Naive B cell (primary cell): ENCODE data around the gene FANCC. TPM values are rescaled to one million over a fixed set of nuclear protein-coding genes. Genes with fewer than 3 reads are reported as not detected.
A peak's percentile ranks its signal among the peaks of the same experiment; 100 is the strongest.
"Not testable (repeated sequence)": the region's sequence is repeated elsewhere in the genome, so short reads cannot be mapped to it uniquely, and the experiment has no call there.

Source experiments
- ATAC-seq, 2 donors: fragments of 150-1000 bp; cut with Tn5 transposase; 2 replicates each; pipeline ENCODE4 v1.10.0; 2021; ENCODE audit warnings: low read depth in 2 of 2, mild to moderate bottlenecking in 2 of 2, moderate library complexity in 2 of 2
- DNase-seq: peaks from one replicate; pipeline ENCODE4 v3.0.0; 2022
- H3K27ac Mint-ChIP-seq, 6 donors: one replicate each; pipeline ENCODE4 v1.8.0; 2020 to 2022; ENCODE audit warnings: mild to moderate bottlenecking in 6 of 6, mixed read lengths in 6 of 6, moderate library complexity in 5 of 6, inconsistent platforms in 2 of 6
- H3K27me3 Mint-ChIP-seq, 3 donors: one replicate each; pipeline ENCODE4 v1.8.0; 2021 to 2022; ENCODE audit warnings: mixed read lengths in 3 of 3, mild to moderate bottlenecking in 1 of 3
- H3K36me3 Mint-ChIP-seq, 2 donors: one replicate each; pipeline ENCODE4 v1.8.0; 2020 to 2022; ENCODE audit warnings: mixed read lengths in 2 of 2, inconsistent platforms in 1 of 2, mild to moderate bottlenecking in 1 of 2
- H3K4me1 Mint-ChIP-seq, 3 donors: one replicate each; pipeline ENCODE4 v1.8.0; 2020 to 2022; ENCODE audit warnings: mixed read lengths in 3 of 3, inconsistent platforms in 1 of 3, mild to moderate bottlenecking in 1 of 3, moderate library complexity in 1 of 3
- H3K4me3 Mint-ChIP-seq, 8 donors: one replicate each; pipeline ENCODE4 v1.8.0; 2020 to 2022; ENCODE audit warnings: mild to moderate bottlenecking in 8 of 8, mixed read lengths in 8 of 8, moderate library complexity in 8 of 8, inconsistent platforms in 2 of 8
- H3K9me3 Mint-ChIP-seq, 7 donors: one replicate each; pipeline ENCODE4 v1.8.0; 2020 to 2022; ENCODE audit warnings: mixed read lengths in 7 of 7, mild to moderate bottlenecking in 5 of 7, inconsistent platforms in 2 of 7, moderate library complexity in 1 of 7
- polyA plus RNA-seq, 6 donors: library from polyadenylated mRNA; unstranded; fragments of 300-500 nt; fragmentation: Illumina TruSeq; gene quantifications; one replicate each; pipeline ENCODE4 v1.2.3, GENCODE V29; 2021; ENCODE audit warnings: low read depth in 6 of 6

FANCC gene
- polyA plus RNA-seq, 6 donors from 2014 or later: 1.3 to 11.8 (median 3.4) TPM

DNA sequence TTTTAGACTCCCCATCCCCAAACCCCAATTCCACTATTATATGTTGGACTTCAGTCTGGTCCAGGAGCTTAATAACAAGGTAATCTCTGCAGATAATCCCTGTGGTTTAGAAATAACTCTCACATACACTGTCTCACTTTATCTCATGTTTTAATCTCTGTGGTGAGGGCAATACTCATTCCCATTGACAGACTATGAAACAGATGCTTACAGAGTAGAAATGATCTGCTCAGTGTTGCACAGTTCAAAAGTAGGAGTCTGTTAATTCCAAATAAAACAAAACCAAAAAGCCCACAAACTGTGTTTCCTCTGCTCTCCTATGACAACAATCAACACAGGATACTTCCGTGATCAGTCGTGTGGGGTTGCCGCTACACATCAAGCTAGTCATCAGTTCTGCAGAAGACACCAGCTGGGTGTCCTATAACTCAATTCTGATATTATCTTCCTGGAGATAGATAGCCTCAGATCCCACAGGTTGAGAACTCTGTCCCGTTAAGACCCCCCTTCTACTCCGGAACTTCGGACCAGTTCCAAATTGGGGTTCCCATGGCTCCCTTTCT, 26.3 kb upstream of the FANCC start:
- ATAC-seq (no peak), DNase-seq (no peak)
- Mint-ChIP-seq H3K27me3 (peaks cover 21 to 52% (median 31%) of the 10 kb centered on the region in 3 donors), H3K36me3 (no peaks in the 10 kb centered on the region), H3K4me3 (no peak overlapping the region), H3K27ac (peak overlapping the region in 1 of 6 donors; percentile 1), H3K4me1 (peaks cover 0 to 2% (median 0%) of the 10 kb centered on the region in 3 donors), H3K9me3 (peaks cover 0 to 2% (median 1%) of the 10 kb centered on the region in 7 donors)

DNA sequence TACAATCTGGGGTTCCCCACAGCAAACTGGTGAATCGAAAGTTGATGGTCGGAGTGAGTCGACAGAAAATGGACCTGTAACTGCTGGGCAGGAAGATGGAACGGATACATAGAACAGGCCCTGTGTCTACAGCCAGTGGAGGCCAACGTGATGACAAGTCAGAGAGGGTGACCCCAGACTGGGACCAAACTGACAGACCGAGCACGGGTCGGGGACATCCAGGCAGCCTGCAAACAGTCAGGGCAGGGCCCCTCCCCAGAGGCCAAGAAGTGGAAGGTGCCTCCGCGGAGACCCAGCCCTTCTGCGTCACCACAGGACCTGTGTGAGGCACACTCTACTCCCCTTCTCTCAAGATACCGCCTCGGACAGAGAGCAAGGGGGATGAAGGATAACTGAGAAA, 25.1 kb upstream of the FANCC start:
- no peak overlapping the region for H3K4me3 Mint-ChIP-seq
- peaks cover 0 to 2% (median 0%) of the 10 kb centered on the region in 3 donors for H3K4me1 Mint-ChIP-seq
- no peaks in the 10 kb centered on the region for H3K36me3 Mint-ChIP-seq
- DNase-seq (no peak), ATAC-seq (no peak)
- no peak overlapping the region for H3K27ac Mint-ChIP-seq
- H3K9me3 Mint-ChIP-seq: peaks cover 0 to 7% (median 2%) of the 10 kb centered on the region in 7 donors
- peaks cover 20 to 40% (median 21%) of the 10 kb centered on the region in 3 donors for H3K27me3 Mint-ChIP-seq

GRCh38 chr9:95341293-95341962, 23.9 kb upstream of the FANCC start:
- Mint-ChIP-seq H3K36me3 (no peaks in the 10 kb centered on the region), H3K4me3 (peak overlapping the region in 1 of 8 donors; percentile 68), H3K27me3 (peaks cover 9 to 29% (median 12%) of the 10 kb centered on the region in 3 donors), H3K9me3 (peaks cover 0 to 8% (median 3%) of the 10 kb centered on the region in 7 donors), H3K4me1 (no peaks in the 10 kb centered on the region), H3K27ac (peak overlapping the region in 1 of 6 donors; percentile 59)
- ATAC-seq: no peak
- DNase-seq: no peak

DNA sequence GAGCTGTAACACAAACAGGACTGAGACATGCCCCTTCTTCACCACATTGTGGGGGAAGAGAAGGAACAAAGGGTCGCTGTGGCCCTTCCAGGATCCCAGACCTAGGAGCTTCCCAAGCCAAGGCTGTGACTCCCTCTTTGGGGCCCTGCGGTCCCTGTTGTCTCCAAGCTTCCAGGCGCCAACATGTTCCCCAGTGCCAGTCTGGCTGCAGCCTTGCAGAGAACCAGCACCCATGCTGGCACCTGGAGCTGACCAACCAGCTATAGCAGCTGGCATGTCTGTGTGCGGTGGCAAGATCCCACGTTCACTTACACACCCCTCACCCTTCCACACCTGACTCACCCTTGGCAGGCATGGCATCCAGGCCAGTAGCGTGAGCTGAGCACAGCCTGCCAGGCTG, 20.7 kb upstream of the FANCC start:
- Mint-ChIP-seq H3K27me3 (peaks cover 12 to 19% (median 18%) of the 10 kb centered on the region in 3 donors), H3K4me3 (no peak overlapping the region), H3K9me3 (peaks cover 0 to 10% (median 3%) of the 10 kb centered on the region in 7 donors), H3K36me3 (no peaks in the 10 kb centered on the region), H3K4me1 (no peaks in the 10 kb centered on the region), H3K27ac (no peak overlapping the region)
- no peak for DNase-seq
- ATAC-seq: no peak

GRCh38 chr9:95336281-95336680, 18.8 kb upstream of the FANCC start:
- peaks cover 0 to 7% of the 10 kb centered on the region in 2 donors for H3K36me3 Mint-ChIP-seq
- H3K4me3 Mint-ChIP-seq: no peak overlapping the region
- H3K27me3 Mint-ChIP-seq: peaks cover 16 to 31% (median 17%) of the 10 kb centered on the region in 3 donors
- peaks cover 0 to 10% (median 4%) of the 10 kb centered on the region in 7 donors for H3K9me3 Mint-ChIP-seq
- H3K27ac Mint-ChIP-seq: no peak overlapping the region
- DNase-seq: no peak
- peak in 1 of 2 donors; percentile 30 for ATAC-seq
- no peaks in the 10 kb centered on the region for H3K4me1 Mint-ChIP-seq

GRCh38 chr9:95333426-95333825, 15.9 kb upstream of the FANCC start:
- peaks cover 0 to 4% (median under 1%) of the 10 kb centered on the region in 7 donors for H3K9me3 Mint-ChIP-seq
- H3K36me3 Mint-ChIP-seq: peaks cover 0 to 7% of the 10 kb centered on the region in 2 donors
- H3K4me1 Mint-ChIP-seq: no peaks in the 10 kb centered on the region
- H3K27ac Mint-ChIP-seq: no peak overlapping the region
- DNase-seq (no peak), ATAC-seq (no peak)
- no peak overlapping the region for H3K4me3 Mint-ChIP-seq
- peaks cover 17 to 37% (median 26%) of the 10 kb centered on the region in 3 donors for H3K27me3 Mint-ChIP-seq

GRCh38 chr9:95332860-95333259, 15.4 kb upstream of the FANCC start:
- ATAC-seq: no peak
- Mint-ChIP-seq H3K4me3 (no peak overlapping the region), H3K36me3 (peaks cover 0 to 7% of the 10 kb centered on the region in 2 donors), H3K27me3 (peaks cover 17 to 35% (median 26%) of the 10 kb centered on the region in 3 donors), H3K4me1 (no peaks in the 10 kb centered on the region), H3K9me3 (peaks cover 0 to 4% (median 0%) of the 10 kb centered on the region in 7 donors), H3K27ac (no peak overlapping the region)
- DNase-seq: no peak

- H3K4me1 Mint-ChIP-seq: no peaks in the 10 kb centered on the region
- H3K9me3 Mint-ChIP-seq: peaks cover 0 to 15% (median 5%) of the 10 kb centered on the region in 7 donors
- H3K36me3 Mint-ChIP-seq: peaks cover 0 to 14% of the 10 kb centered on the region in 2 donors
- DNase-seq (no peak), ATAC-seq (no peak)
- peaks cover 17 to 32% (median 26%) of the 10 kb centered on the region in 3 donors for H3K27me3 Mint-ChIP-seq
- no peak overlapping the region for H3K4me3 Mint-ChIP-seq
- H3K27ac Mint-ChIP-seq: peak overlapping the region in 2 of 6 donors; percentile 0 to 3
Observed at GRCh38 chr9:95330720-95331404, 13.4 kb upstream of the FANCC start.

DNA sequence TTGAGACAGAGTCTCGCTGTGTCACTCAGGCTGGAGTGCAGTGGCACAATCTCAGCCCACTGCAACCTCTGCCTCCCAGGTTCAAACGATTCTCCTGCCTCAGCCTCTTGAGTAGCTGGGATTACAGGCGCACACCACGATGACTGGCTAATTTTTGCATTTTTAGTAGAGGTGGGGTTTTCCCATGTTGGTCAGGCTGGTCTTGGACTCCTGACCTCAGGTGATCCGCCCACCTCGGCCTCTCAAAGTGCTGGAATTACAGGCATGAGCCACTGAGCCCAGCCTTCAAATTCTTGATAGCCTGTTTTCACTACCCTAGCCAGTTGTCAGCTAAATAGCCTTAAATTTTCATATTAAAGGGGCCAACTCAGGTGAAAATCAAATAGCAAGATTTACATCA, 11.6 kb upstream of the FANCC start:
- H3K36me3 Mint-ChIP-seq: peaks cover 0 to 14% of the 10 kb centered on the region in 2 donors
- not testable (repeated sequence) for H3K4me3 Mint-ChIP-seq, H3K4me1 Mint-ChIP-seq, H3K27ac Mint-ChIP-seq, ATAC-seq, DNase-seq
- H3K9me3 Mint-ChIP-seq: peaks cover 0 to 27% (median 10%) of the 10 kb centered on the region in 7 donors
- peaks cover 9 to 28% (median 19%) of the 10 kb centered on the region in 3 donors for H3K27me3 Mint-ChIP-seq

DNA sequence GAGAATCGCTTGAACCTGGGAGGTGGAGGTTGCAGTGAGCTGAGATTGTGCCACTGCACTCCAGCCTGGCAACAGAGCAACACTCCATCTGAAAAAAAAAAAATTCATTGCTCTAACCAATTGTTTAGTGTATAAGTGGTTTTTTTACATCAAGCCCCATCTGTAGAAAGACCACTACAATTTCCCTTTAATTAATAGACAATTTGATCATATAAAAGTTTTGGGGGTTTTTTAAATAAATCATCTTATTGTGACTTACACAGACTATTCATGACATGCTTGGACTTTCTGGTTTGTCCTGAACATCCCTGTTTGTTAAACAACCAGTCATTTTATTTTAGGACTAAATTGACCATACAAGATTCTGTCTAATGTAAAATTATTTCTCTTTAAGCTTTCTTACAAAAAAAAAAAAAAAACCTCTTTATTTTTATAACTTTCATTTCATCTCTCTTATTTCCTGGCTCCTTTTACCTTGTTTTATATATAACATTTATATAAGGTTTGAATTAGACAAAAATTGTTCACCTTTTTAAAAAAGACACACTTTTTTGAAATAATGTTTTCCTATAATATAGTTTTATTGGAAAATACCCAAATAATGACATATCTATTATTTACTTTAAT, 9.8 kb upstream of the FANCC start:
- Mint-ChIP-seq H3K27me3 (peaks cover 19 to 23% (median 23%) of the 10 kb centered on the region in 3 donors), H3K27ac (no peak overlapping the region), H3K4me1 (no peaks in the 10 kb centered on the region), H3K9me3 (peaks cover 0 to 28% (median 11%) of the 10 kb centered on the region in 7 donors), H3K4me3 (peak overlapping the region in 1 of 8 donors; percentile 20), H3K36me3 (peaks cover 0 to 14% of the 10 kb centered on the region in 2 donors)
- DNase-seq: no peak
- no peak for ATAC-seq

DNA sequence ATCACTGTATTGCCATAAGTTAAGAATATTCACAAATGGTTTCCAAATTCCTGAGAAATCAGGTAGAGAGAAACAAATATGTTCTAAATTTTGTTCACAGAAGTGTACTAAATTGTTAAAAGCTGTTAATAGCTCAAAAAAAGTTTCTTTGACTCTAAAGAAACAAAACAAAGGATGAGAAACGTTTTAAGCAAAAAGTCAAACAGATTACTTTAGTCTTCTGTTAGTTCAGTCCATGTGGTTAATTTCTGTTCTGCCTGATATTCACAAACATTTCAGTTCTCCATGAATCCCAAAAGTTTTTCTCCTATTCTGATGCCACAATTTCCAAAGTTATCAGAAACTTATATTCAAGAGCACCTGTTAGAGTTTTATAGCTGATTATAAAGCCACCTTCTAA, 7.7 kb upstream of the FANCC start:
- no peak overlapping the region for H3K27ac Mint-ChIP-seq
- DNase-seq (no peak), ATAC-seq (no peak)
- H3K27me3 Mint-ChIP-seq: peaks cover 6 to 17% (median 15%) of the 10 kb centered on the region in 3 donors
- H3K4me1 Mint-ChIP-seq: no peaks in the 10 kb centered on the region
- H3K36me3 Mint-ChIP-seq: peaks cover 0 to 7% of the 10 kb centered on the region in 2 donors
- peaks cover 0 to 28% (median 11%) of the 10 kb centered on the region in 7 donors for H3K9me3 Mint-ChIP-seq
- no peak overlapping the region for H3K4me3 Mint-ChIP-seq

DNA sequence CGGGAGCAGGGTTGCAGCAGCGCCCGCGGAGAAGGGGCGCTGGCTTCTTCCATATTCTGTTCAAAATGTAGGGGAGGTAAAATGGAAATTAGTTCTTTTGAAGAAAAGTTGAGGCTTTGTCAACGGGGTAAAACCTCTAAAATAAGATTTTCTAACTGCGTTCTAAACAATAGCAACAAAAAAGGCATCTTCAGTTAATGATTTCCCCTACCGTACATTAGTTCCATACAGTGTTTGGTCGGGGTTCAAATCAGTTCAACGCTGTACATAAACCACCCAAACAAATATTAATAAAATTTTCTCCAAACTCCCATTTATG, 343 bp upstream of the FANCC start:
- Mint-ChIP-seq H3K27ac (peak overlapping the region; percentile 5 to 96 (median 93)), H3K4me3 (peak overlapping the region; percentile 92 to 98 (median 96)), H3K27me3 (peaks cover 3 to 11% (median 8%) of the 10 kb centered on the region in 3 donors), H3K9me3 (no peaks in the 10 kb centered on the region), H3K36me3 (no peaks in the 10 kb centered on the region), H3K4me1 (peaks cover 11 to 15% (median 12%) of the 10 kb centered on the region in 3 donors)
- DNase-seq (no peak), ATAC-seq (no peak)

GRCh38 chr9:95316794-95317118, 753 bp downstream of the FANCC start:
- DNase-seq (no peak), ATAC-seq (peak; percentile 27 to 43)
- H3K4me1 Mint-ChIP-seq: peaks cover 16 to 22% (median 18%) of the 10 kb centered on the region in 3 donors

More at GRCh38 chr9:95316794-95317118, 753 bp downstream of the FANCC start:
- Mint-ChIP-seq H3K9me3 (no peaks in the 10 kb centered on the region), H3K4me3 (peak overlapping the region; percentile 92 to 98 (median 96)), H3K36me3 (no peaks in the 10 kb centered on the region), H3K27ac (peak overlapping the region in 5 of 6 donors; percentile 8 to 93 (median 74)), H3K27me3 (peaks cover 8 to 11% (median 9%) of the 10 kb centered on the region in 3 donors)
